ENCODE data around the gene DHX36.

DNA sequence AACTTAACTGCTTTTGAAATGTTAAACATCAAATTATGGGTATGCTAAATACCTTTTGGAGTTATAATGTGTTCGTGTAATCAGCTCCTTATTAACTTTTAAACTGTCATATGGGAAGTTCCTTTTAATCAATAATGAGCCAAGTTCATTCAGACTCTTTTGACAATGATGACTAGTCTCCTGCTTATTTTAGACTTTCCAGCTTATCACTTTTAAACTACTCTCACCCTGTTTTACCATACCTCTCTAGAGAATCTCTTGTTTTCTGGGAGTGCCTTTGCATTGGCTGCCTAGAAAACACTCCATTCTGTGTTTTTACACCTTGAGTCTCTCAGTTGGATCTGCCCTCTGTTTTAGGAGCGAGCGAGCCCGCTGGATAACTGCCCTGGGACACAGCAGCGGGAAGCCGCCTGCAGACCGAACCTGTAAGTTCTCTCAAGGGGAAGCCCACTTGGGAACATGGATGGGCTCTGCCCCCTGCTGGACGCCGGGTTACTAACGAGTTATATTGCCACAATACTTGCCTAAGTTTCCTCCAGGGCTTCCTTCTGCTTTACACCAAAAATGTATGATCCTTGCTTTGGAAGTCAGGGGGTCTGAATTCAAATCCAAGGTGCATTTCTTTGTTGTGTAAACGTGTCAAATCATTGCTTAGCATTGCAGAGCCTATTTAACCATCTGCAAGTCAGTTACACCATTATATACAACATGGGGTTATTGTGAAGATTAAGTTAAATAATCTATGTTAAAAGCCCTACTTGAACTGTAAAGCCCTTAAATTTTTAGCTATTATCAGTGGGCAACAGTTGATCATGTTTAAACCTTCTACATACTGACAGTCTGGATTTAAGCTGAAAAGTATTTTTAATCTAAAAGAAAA, 71.3 kb downstream of the DHX36 start:
- TF ChIP-seq, protein P1, sequence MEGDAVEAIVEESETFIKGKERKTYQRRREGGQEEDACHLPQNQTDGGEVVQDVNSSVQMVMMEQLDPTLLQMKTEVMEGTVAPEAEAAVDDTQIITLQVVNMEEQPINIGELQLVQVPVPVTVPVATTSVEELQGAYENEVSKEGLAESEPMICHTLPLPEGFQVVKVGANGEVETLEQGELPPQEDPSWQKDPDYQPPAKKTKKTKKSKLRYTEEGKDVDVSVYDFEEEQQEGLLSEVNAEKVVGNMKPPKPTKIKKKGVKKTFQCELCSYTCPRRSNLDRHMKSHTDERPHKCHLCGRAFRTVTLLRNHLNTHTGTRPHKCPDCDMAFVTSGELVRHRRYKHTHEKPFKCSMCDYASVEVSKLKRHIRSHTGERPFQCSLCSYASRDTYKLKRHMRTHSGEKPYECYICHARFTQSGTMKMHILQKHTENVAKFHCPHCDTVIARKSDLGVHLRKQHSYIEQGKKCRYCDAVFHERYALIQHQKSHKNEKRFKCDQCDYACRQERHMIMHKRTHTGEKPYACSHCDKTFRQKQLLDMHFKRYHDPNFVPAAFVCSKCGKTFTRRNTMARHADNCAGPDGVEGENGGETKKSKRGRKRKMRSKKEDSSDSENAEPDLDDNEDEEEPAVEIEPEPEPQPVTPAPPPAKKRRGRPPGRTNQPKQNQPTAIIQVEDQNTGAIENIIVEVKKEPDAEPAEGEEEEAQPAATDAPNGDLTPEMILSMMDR (IDR thresholded peaks at IDR 0.05; ENCODE audit: poor library complexity): peak; percentile 97
- TF ChIP-seq EZH2 (IDR thresholded peaks at IDR 0.05; ENCODE audit: borderline replicate concordance) (no peak), EZH2phosphoT487 (IDR thresholded peaks at IDR 0.05; ENCODE audit: low read depth, severe bottlenecking, unreplicated experiment) (no peak)
